Ammon's horn (tissue), 1 donor: Measurements from ENCODE around the gene UVRAG.
"Not testable (repeated sequence)": the region's sequence is repeated elsewhere in the genome, so short reads cannot be mapped to it uniquely, and the experiment has no call there.

Experiments used
- DNase-seq: peaks from one replicate; pipeline ENCODE4 v3.0.0-alpha.2; 2016; ENCODE audit warnings: low spot score

UVRAG gene

DNA sequence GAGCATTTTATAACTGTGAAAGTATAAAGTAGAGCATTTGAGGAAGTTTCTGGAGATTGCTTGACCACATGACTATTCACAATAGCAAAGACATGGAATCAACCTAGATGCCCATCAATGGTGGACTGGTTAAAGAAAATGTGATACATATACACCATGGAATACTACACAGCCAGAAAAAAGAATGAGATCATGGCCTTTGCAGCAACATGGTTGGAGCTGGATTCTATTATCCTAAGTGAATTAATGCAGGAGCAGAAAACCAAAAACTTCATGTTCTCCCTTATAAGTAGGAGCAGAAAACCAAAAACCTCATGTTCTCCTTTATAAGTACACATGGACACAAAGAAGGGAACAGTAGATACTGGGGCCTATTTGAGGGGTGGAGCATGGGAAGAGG is 30.3 kb downstream of the UVRAG start:
- no peak for DNase-seq

GRCh38 chr11:75849894-75850293 is 34.9 kb downstream of the UVRAG start:
- no peak for DNase-seq

- DNase-seq = peak; percentile 14
These were observed 35.8 kb downstream of the UVRAG start for GRCh38 chr11:75850787-75851186.

DNA sequence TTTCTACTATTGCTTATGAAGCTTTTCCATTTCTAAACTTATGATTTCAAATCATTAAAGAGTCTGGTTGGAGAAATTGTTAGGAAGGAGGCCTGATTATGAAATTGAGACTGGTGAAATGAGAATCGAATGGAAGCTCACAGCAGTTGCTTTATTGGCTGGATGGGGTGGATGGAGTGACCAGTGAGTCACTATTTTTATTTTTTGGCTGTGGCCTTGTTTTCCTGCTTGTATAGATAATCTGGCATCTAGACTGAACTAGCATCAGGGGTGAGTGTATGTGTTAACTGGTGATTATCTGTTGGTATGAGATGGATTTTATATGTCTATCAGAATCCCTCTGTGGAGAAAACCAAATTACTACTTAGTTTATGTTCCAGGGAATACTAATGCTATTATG is 36.2 kb downstream of the UVRAG start:
- DNase-seq = no peak

DNA sequence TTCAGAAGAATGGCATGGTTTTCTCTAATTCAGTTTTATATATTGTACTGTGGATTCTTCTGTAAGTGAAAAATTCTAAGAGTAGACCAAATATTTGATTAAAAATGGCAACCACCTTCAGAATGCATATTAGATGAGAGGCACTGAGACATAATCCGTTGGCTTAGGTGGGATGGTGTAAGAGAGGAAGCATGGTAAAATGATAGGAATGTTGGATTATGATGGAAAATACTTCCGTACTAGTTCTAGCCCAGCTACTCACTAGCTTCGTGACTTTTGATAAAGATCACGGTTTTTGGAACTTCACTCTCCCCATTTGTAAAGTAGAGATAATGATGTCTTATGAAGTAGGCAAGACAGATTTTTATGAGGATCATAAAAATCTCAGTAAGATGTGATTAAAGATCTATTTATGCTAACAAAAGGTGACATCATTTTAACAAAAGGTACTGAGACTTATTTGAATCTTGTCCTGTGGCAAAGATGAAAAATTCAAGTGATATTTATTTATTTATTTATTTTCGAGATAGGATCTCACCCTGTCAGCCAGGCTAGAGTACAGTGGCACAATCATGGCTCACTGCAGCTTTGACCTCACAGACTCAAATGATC is 37.5 kb downstream of the UVRAG start:
- no peak for DNase-seq

GRCh38 chr11:75853563-75853962 is 38.6 kb downstream of the UVRAG start:
- DNase-seq = not testable (repeated sequence)

- no peak for DNase-seq
These were observed 39.0 kb downstream of the UVRAG start for GRCh38 chr11:75853971-75854370.

DNA sequence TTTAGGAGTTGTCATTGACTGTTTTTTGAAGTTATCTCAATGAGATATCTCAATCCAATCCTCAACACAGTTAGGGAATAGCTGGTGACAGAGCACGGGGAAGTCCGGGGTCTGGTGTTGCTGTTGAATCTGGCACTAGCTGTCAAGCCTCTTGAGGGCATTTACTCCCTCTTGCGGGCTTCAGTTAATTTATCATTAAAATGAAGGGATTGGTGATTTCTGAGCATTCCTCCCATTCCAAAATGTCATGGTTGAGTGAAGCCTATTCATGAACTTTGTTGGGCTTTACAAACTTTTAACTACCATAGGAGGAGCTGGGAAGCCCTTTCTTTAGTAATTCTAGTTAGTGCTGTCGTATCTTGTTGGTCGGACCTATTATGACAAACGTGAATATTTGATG is 40.2 kb downstream of the UVRAG start:
- no peak for DNase-seq

- no peak for DNase-seq
These were observed 41.9 kb downstream of the UVRAG start for GRCh38 chr11:75856912-75857311.

DNA sequence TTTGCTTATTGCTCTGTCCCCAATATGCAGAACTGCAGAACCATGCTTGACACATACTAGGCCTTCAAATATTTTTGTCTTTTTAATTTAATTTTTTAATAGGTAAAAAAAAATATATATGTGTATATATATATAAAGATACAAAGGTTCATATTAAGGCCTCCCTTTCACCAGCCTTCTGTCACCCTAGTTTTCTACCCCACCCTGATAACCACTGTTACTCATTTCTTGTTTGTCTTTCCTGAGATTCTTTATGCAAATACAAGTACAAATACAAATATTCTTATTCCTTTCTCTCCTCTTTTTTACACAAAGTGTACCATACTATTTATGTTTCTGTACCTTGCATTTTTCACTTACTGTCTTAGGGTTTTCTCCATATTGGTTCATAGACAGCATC is 43.0 kb downstream of the UVRAG start:
- no peak for DNase-seq

DNA sequence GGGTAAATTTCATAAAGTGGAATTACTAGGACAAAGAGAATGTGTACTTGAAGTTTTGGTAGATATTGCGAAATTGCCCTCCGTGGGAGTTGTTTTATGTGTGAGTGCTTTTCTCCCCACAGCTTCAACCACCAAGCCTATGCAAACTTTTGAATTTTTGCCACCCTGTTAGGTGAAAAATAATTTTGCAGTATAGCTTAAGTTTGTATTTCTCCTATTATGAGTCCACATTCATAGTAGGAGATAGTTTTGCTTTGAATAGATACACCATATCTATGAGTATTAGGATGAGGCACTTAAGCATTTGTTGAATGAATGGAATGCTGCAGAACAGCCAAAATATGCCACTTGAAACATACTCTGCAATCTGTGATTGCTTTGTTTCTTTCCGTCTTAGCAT is 43.6 kb downstream of the UVRAG start:
- no peak for DNase-seq

DNA sequence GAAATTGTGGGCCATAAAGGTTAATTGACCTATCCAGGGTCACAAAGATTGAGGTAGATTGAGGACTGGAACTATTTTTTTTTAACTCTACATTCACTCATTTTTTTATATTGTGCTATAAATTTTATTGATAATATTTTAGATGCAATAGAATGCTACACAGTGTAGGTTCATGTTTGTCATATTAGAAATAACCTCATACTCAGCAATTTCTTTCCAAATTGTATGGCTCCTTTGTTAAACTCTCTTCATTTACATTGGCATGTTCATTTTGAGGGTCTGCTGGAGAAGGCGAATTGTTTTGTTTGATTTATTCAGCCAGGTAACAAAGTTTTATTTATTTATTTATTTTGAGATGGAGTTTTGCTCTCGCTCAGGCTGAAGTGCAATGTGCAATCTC is 44.6 kb downstream of the UVRAG start:
- no peak for DNase-seq

DNA sequence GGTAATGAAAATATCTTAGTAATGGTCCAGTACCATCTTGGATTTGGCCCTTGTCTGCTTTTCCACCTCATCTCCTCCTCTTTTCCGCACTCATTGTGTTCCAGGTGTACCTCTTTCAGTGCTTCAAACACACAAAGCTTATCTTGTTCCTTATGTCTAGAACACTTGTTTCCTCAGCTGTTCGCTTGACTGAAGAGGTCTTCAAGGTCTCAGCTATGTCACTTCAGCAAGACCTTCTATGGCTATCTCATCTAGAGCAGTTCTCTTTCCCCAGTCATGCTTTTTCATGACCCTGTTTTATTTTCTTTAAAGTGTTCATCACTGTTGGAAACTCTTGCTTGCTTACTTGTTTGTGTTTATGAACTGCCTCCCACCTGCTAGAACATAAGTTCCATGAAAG is 47.4 kb downstream of the UVRAG start:
- no peak for DNase-seq

- peak; percentile 69 for DNase-seq
These were observed 52.9 kb downstream of the UVRAG start for GRCh38 chr11:75867778-75868374.

- no peak for DNase-seq
These were observed 54.0 kb downstream of the UVRAG start for GRCh38 chr11:75868990-75869389.

DNA sequence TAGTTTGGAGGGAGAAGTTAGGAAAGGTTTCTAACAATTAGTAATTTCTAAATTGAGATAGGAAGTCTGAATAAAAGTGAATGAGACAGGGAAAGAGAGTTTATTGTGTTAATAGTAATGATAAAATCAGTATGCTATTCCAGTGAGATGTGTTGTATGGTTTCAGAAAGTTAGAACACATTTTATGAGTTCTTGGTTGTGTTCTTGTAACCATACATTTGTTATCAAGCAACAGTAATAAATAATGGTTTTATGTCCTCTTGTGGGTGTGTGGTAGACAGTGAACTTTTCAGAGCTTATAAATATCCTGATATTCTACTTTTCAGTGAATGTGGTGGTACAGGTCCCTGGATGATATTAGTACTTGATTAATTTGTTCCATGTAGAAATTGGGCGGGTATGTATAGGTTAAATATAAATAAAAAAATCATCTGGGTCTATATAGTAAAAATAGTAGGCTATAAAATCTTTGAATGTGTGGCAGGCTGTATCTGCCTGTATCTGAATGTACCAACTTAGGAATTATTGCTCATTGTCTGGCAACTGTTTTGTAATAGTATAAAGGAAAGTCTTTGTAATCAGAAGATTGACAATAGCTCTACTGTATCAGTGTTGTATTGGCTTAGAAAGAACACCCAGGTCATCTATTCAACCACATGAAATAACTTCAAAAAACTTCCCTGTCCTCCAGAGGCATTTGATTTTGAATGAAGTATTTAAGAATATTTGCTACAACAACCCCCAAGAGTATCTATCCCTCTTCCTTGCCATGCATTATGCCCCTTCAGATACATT is 54.8 kb downstream of the UVRAG start:
- peak; percentile 27 for DNase-seq

GRCh38 chr11:75872887-75873416 is 57.9 kb downstream of the UVRAG start:
- DNase-seq = no peak

DNA sequence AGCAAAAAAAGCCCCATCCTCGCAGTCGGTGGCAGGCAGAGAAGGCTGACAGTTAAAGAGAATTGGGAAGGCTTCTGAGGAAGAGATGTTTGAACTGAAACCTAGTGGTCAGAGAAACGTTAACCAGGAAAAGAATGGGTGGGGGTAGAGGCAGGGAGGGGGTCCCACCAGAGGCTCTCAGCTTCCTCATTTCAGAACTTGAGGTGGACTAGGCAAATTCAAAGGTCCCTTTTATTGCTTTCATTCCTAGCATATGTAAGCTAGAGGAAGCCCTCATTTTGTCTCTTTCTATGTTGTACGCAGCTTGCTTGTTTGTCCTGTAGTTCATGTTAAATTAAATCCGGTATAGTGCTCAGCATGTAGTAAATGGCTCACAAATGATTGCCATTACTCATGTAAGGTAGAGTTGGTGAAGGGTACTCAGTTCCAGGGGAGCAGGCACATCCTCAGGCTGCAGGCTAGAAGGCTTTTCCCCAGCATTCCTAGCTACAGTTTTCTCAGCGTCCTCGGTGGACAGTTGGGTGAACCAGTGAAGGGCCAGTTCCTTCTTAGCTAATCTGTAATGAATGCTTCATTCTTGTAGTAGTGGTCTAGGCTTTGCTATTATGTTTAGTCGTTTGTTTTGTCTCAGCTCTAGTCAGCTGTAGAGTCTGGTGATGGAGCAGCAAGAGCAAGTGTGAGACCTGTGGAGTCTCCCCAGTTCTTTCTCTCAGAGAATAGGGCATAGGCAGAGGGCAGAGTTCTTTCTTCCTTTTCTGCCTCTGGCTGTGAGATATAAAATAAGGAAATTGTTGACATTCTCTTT is 58.6 kb downstream of the UVRAG start:
- peak; percentile 57 for DNase-seq

GRCh38 chr11:75874684-75875341 is 59.8 kb downstream of the UVRAG start:
- DNase-seq = no peak

DNA sequence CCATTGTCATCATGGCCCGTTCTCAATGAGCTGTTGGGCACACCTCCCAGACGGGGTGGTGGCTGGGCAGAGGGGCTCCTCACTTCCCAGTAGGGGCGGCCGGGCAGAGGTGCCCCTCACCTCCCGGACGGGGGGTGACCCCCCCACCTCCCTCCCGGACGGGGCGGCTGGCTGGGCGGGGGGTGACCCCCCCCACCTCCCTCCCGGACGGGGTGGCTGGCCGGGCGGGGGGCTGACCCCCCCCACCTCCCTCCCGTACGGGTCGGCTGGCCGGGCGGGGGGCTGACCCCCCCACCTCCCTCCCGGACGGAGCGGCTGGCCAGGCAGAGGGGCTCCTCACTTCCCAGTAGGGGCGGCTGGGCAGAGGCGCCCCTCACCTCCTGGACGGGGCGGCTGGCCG is 62.3 kb downstream of the UVRAG start:
- DNase-seq = not testable (repeated sequence)

GRCh38 chr11:75877931-75878330 is 62.9 kb downstream of the UVRAG start:
- not testable (repeated sequence) for DNase-seq

GRCh38 chr11:75878933-75879332 is 63.9 kb downstream of the UVRAG start:
- peak; percentile 40 for DNase-seq
